HepG2 (cell line): Measurements from ENCODE around the gene ZBTB46. TPM values are rescaled to one million over a fixed set of nuclear protein-coding genes. Genes with fewer than 3 reads are reported as not detected.

Source experiments
- ATAC-seq: fragments of 200-7000 bp; cut with Tn5 transposase; 3 replicates; pipeline ENCODE4 v1.9.1; 2020; ENCODE audit warnings: mild to moderate bottlenecking, moderate library complexity
- BruUV-seq: library from RNA; stranded (reverse); fragments of 400-500 nt; replicated peaks from 2 replicates; lab custom pipeline; 2021; lab: Mats Ljungman, UMichigan
- CTCF ChIA-PET: fragments of 300-600 bp; formaldehyde crosslinking; extraction: SDS; loops from one replicate; lab custom pipeline; 2021; ENCODE audit warnings: low total read pairs, inconsistent platforms, low intra/inter-chr PET ratio; lab: Yijun Ruan, JAX
- POLR2A ChIA-PET: fragments of 350-600 bp; sonication (Branson Sonifier 250); formaldehyde crosslinking; loops from one replicate; lab custom pipeline; 2020; ENCODE audit warnings: antibody characterized with exemption, inconsistent platforms; lab: Yijun Ruan, JAX
- DNase-seq: peaks from one replicate; pipeline ENCODE4 v3.0.0-alpha.2; 2015; ENCODE audit warnings: low spot score
- FAIRE-seq: peaks from 3 replicates; lab custom pipeline; 2011; peaks lifted over from hg19 to GRCh38; lab: Jason Lieb, UNC
- H2AFZ ChIP-seq: one replicate; pipeline ENCODE4 v1.6.1; 2011; ENCODE audit warnings: low read length, inconsistent platforms
- H3K27ac ChIP-seq: fragments of 300-600 bp; 3 replicates; pipeline ENCODE4 v1.8.0; 2011; ENCODE audit warnings: mixed run types, mild to moderate bottlenecking, mixed read lengths, low read length, inconsistent platforms; ENCODE audit not compliant: insufficient read depth; ENCODE audit errors: extremely low read length
- H3K27me3 ChIP-seq, 2 experiments: fragments of 200-600 bp in 1 of 2; 2 replicates in 1 of 2; 3 replicates in 1 of 2; pipeline versions ENCODE4 v1.6.0 to v1.8.0; 2011; ENCODE audit warnings: low read length in 2 of 2, mild to moderate bottlenecking in 2 of 2, moderate library complexity in 2 of 2, inconsistent platforms in 1 of 2; ENCODE audit not compliant: insufficient read depth in 2 of 2, control insufficient read depth in 1 of 2
- H3K36me3 ChIP-seq, 2 experiments: fragments of 200-600 bp in 1 of 2; replicated peaks in 1 of 2; 2 replicates in 1 of 2; 3 replicates in 1 of 2; pipeline versions ENCODE4 v1.5.1 to v1.8.0; 2011; ENCODE audit warnings: low read length in 2 of 2, inconsistent platforms in 1 of 2; ENCODE audit not compliant: insufficient read depth in 2 of 2, control insufficient read depth in 1 of 2
- H3K4me1 ChIP-seq: 2 replicates; pipeline ENCODE4 v1.5.1; 2012; ENCODE audit warnings: low read length, inconsistent platforms; ENCODE audit not compliant: insufficient read depth
- H3K4me2 ChIP-seq: 2 replicates; pipeline ENCODE4 v1.6.0; 2011; ENCODE audit warnings: low read depth, low read length, inconsistent platforms
- H3K4me3 ChIP-seq, 3 experiments: fragments of 200-600 bp in 1 of 3; sonication (generic), shearing (Covaris generic) in 1 of 3; replicated peaks in 1 of 3; 2 replicates each; pipeline ENCODE4 v1.5.1; 2011 to 2016; ENCODE audit warnings: low read length in 3 of 3, inconsistent platforms in 2 of 3, low read depth in 2 of 3, mild to moderate bottlenecking in 2 of 3, control low read depth in 1 of 3, mixed read lengths in 1 of 3; ENCODE audit not compliant: insufficient read depth in 1 of 3
- H3K79me2 ChIP-seq: one replicate; pipeline ENCODE4 v1.6.1; 2011; ENCODE audit warnings: low read length, inconsistent platforms; ENCODE audit not compliant: insufficient read depth
- H3K9ac ChIP-seq: 2 replicates; pipeline ENCODE4 v1.6.0; 2011; ENCODE audit warnings: mild to moderate bottlenecking, low read depth, low read length, inconsistent platforms; ENCODE audit not compliant: insufficient read depth
- H3K9me3 ChIP-seq: 2 replicates; pipeline ENCODE4 v1.5.1; 2012; ENCODE audit warnings: mild to moderate bottlenecking, low read length
- H4K20me1 ChIP-seq: 2 replicates; pipeline ENCODE4 v1.6.0; 2011; ENCODE audit warnings: inconsistent platforms, mild to moderate bottlenecking, low read length, moderate library complexity; ENCODE audit not compliant: insufficient read depth
- ATAD3A ChIP-seq: sonication (generic); formaldehyde crosslinking; IDR thresholded peaks from 2 replicates; pipeline ENCODE4 v1.4.0; 2020; ENCODE audit warnings: missing genetic modification reagents
- DMAP1 ChIP-seq: IDR thresholded peaks from 2 replicates; pipeline ENCODE4 v1.6.1; 2016
- FOXA3 ChIP-seq: IDR thresholded peaks from 2 replicates; pipeline ENCODE4 v1.6.1; 2016; ENCODE audit warnings: missing genetic modification reagents, missing compliant biosample characterization
- IRX3 ChIP-seq: sonication (generic); formaldehyde crosslinking; IDR thresholded peaks from 2 replicates; pipeline ENCODE4 v1.8.1; 2023; ENCODE audit warnings: mild to moderate bottlenecking, low read depth, missing genetic modification reagents, borderline replicate concordance
- JUND ChIP-seq: sonication (generic); formaldehyde crosslinking; IDR thresholded peaks from 2 replicates; pipeline ENCODE4 v1.8.0; 2022; ENCODE audit warnings: mild to moderate bottlenecking, missing genetic modification reagents
- KLF6 ChIP-seq: IDR thresholded peaks from 2 replicates; pipeline ENCODE4 v1.8.0; 2016; ENCODE audit warnings: missing biosample characterization, missing genetic modification reagents
- MEIS2 ChIP-seq: sonication (generic); formaldehyde crosslinking; IDR thresholded peaks from 2 replicates; pipeline ENCODE4 v1.9.0; 2021; ENCODE audit warnings: mild to moderate bottlenecking, missing genetic modification reagents
- STAG1 ChIP-seq: sonication (generic); formaldehyde crosslinking; IDR thresholded peaks from 2 replicates; pipeline ENCODE4 v1.4.0; 2020; ENCODE audit warnings: missing genetic modification reagents
- ZC3H4 ChIP-seq: sonication (generic); formaldehyde crosslinking; IDR thresholded peaks from 2 replicates; pipeline ENCODE4 v1.4.0; 2020; ENCODE audit warnings: missing genetic modification reagents, borderline replicate concordance
- ZFP62 ChIP-seq: sonication (generic); formaldehyde crosslinking; IDR thresholded peaks from 2 replicates; pipeline ENCODE4 v1.4.0; 2020; ENCODE audit warnings: missing genetic modification reagents
- ZMYM4 ChIP-seq: sonication (generic); formaldehyde crosslinking; IDR thresholded peaks from 2 replicates; pipeline ENCODE4 v1.8.1; 2023; ENCODE audit warnings: mild to moderate bottlenecking, missing genetic modification reagents
- ZNF451 ChIP-seq: sonication (generic); formaldehyde crosslinking; IDR thresholded peaks from 2 replicates; pipeline ENCODE4 v1.5.0; 2020; ENCODE audit warnings: mild to moderate bottlenecking, missing genetic modification reagents
- ZNF549 ChIP-seq: sonication (generic); formaldehyde crosslinking; IDR thresholded peaks from 2 replicates; pipeline ENCODE4 v1.5.0; 2020; ENCODE audit warnings: missing genetic modification reagents
- ZNF577 ChIP-seq: sonication (generic); formaldehyde crosslinking; IDR thresholded peaks from 2 replicates; pipeline ENCODE4 v1.4.0; 2020; ENCODE audit warnings: mild to moderate bottlenecking, low read depth, missing genetic modification reagents, borderline replicate concordance
- ZSCAN12 ChIP-seq: sonication (generic); formaldehyde crosslinking; IDR thresholded peaks from 2 replicates; pipeline ENCODE4 v1.9.0; 2021; ENCODE audit warnings: mild to moderate bottlenecking, missing genetic modification reagents
- ZSCAN29 ChIP-seq: sonication (generic); formaldehyde crosslinking; conservative IDR thresholded peaks from 2 replicates; pipeline ENCODE4 v1.4.0; 2020; ENCODE audit warnings: mild to moderate bottlenecking, missing genetic modification reagents
- ZSCAN31 ChIP-seq: sonication (generic); formaldehyde crosslinking; IDR thresholded peaks from 2 replicates; pipeline ENCODE4 v1.5.0; 2020; ENCODE audit warnings: low read depth, mild to moderate bottlenecking, missing genetic modification reagents
- WGBS: methylation state at CpG from one replicate; pipeline ENCODE4 v1.1.6; 2017; ENCODE audit warnings: low lambda C conversion rate; 5-methylcytosine and 5-hydroxymethylcytosine counted together
- in situ Hi-C: cut with HindIII; loops from 2 replicates; pipeline ENCODE4 v1.10.0; 2017; ENCODE audit warnings: low pct_unique_long_range_greater_than_20kb; ENCODE audit not compliant: extremely low pct_ligation_motif_present
- intact Hi-C: fragments of 100-400 bp; cut with micrococcal nuclease; formaldehyde crosslinking; loops from one replicate; pipeline ENCODE4 v1.10.0; 2022; ENCODE audit not compliant: unreplicated experiment
- polyA plus RNA-seq, 8 experiments: library from polyadenylated mRNA; depleted of rRNA in 3 of 8; stranded (reverse) in 7 of 8; unstranded in 1 of 8; fragments of >200 nt; fragmentation: Illumina TruSeq in 4 of 8; extraction: Trizol in 4 of 8; gene quantifications; 2 replicates each; pipeline versions ENCODE4 v1.2.1 to v1.2.3, GENCODE V29; 2011 to 2016; ENCODE audit warnings: low read depth in 4 of 8, missing spikeins in 1 of 8, mixed read lengths in 1 of 8; ENCODE audit not compliant: insufficient read depth in 1 of 8
- total RNA-seq, 5 experiments: library from RNA; depleted of rRNA; stranded (reverse); fragments of >200 nt; fragmentation: Illumina TruSeq; extraction: Trizol; gene quantifications; 2 replicates each; pipeline ENCODE4 v1.2.3, GENCODE V29; 2016; ENCODE audit warnings: low read depth in 1 of 5
- TF ChIP-seq, protein P1 (sequence below): IDR thresholded peaks from 2 replicates; pipeline ENCODE4 v1.6.1; 2018; ENCODE audit warnings: missing genetic modification reagents, mild to moderate bottlenecking, missing compliant biosample characterization
- TF ChIP-seq, protein P2 (sequence below): sonication (generic); formaldehyde crosslinking; IDR thresholded peaks from 2 replicates; pipeline ENCODE4 v1.8.0; 2022; ENCODE audit warnings: missing genetic modification reagents, mild to moderate bottlenecking, moderate library complexity, borderline replicate concordance
- TF ChIP-seq, protein P3 (sequence below): sonication (generic); formaldehyde crosslinking; IDR thresholded peaks from 2 replicates; pipeline ENCODE4 v1.8.1; 2022; ENCODE audit warnings: low read depth, mild to moderate bottlenecking, missing genetic modification reagents

Gene ZBTB46
- total and polyA plus RNA-seq, 2 of the 13 experiments (the other 11 are each of a cell fraction or from before 2014, with no cell fraction given): 1.6 to 13.5 TPM

DNA sequence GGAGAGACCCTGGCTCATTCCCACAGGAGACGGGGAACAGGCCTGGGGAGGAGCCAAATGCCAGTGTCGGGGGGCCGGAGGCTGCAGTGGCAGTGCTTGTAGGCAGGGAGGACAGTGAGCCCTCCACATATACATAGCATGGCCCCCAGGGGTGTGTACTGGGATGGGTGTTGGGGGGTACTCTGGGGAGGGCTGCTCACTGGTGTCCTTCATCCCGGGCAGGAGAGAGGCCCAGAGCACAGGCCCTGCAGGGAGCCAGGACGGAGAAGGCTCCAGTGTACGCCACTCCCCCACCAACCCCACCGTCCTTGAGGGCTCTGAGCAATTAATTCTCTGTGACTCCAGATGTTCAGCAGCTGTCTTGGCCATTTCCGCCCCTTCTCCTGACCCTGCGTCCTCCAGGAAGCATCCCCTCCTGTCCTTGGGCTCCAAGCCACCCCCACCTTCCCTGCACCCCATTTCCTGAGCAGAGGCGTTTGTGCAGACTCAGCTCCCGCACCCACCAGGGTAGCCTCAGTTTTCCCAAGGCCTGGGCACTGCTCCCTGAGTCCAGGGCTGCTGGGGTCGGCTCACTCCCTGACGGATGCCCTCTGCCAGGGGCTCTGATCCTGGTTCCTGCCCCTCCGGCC lies 26.8 kb upstream of the ZBTB46 start:
- peak overlapping the region; percentile 60 for H3K9ac ChIP-seq
- ChIA-PET POLR2A (interaction anchor here (0.7 to 1.8 kb wide), 11 partner anchors 10 to 196 kb away, joined by 3 to 15 read pairs (median 4); partner anchors contain the start of genes PRPF6 and SLC2A4RG), CTCF (interaction anchor here (1.3 to 1.4 kb wide), 2 partner anchors 72 to 151 kb away, joined by 4 to 5 read pairs; no protein-coding TSS in a partner anchor)
- peak overlapping the region; percentile 47 for H3K27ac ChIP-seq
- intact Hi-C loops: no loop called here
- BruUV-seq: no TSS peak
- peaks cover 3 to 11% of the 10 kb centered on the region in 2 experiments; a peak in 4 of 5 replicates for H3K27me3 ChIP-seq
- no peaks in the 10 kb centered on the region for H3K79me2 ChIP-seq
- peaks cover 62% of the 10 kb centered on the region for H3K4me1 ChIP-seq
- peak; percentile 21 for FAIRE-seq
- peaks cover 0 to 2% of the 10 kb centered on the region in 2 experiments; a peak in 1 of 5 replicates for H3K36me3 ChIP-seq
- ATAC-seq: peak; percentile 40
- in situ Hi-C loops: loop anchor here (5.0 kb wide), 3 partner anchors 36 to 151 kb away; partner anchors contain the start of genes ARFRP1 and ZGPAT
- DNase-seq: no peak
- no peak overlapping the region for H2AFZ ChIP-seq
- WGBS: 13% methylated on average over 14 of the region's 14 CpGs
- peak overlapping the region; percentile 87 for H3K4me2 ChIP-seq
- H4K20me1 ChIP-seq: no peaks in the 10 kb centered on the region
- H3K9me3 ChIP-seq: no peaks in the 10 kb centered on the region
- H3K4me3 ChIP-seq: peak overlapping the region; percentile 42 to 65 (median 46)
- TF ChIP-seq ZC3H4 (CRISPR knock-in tag) (no peak; the same call in 1 of the 2 replicates), ZNF577 (CRISPR knock-in tag) (no peak), ZSCAN31 (CRISPR knock-in tag) (no peak), IRX3 (CRISPR knock-in tag) (peak; percentile 82; the same call in 1 of the 2 replicates), ZNF451 (0 out of 2 replicates have a peak, but pooled peaks have one; percentile 18), ZNF549 (CRISPR knock-in tag) (no peak), DMAP1 (no peak), ZSCAN12 (CRISPR knock-in tag) (no peak), ZSCAN29 (no peak), FOXA3 (CRISPR knock-in tag) (no peak), ZFP62 (CRISPR knock-in tag) (no peak), ATAD3A (CRISPR knock-in tag) (no peak; the same call in 1 of the 2 replicates), KLF6 (no peak), MEIS2 (CRISPR knock-in tag) (no peak), STAG1 (CRISPR knock-in tag) (no peak), JUND (CRISPR knock-in tag) (no peak), ZMYM4 (CRISPR knock-in tag) (no peak)
- TF ChIP-seq, protein P1, sequence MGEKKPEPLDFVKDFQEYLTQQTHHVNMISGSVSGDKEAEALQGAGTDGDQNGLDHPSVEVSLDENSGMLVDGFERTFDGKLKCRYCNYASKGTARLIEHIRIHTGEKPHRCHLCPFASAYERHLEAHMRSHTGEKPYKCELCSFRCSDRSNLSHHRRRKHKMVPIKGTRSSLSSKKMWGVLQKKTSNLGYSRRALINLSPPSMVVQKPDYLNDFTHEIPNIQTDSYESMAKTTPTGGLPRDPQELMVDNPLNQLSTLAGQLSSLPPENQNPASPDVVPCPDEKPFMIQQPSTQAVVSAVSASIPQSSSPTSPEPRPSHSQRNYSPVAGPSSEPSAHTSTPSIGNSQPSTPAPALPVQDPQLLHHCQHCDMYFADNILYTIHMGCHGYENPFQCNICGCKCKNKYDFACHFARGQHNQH (CRISPR knock-in tag): no peak
- TF ChIP-seq, protein P2, sequence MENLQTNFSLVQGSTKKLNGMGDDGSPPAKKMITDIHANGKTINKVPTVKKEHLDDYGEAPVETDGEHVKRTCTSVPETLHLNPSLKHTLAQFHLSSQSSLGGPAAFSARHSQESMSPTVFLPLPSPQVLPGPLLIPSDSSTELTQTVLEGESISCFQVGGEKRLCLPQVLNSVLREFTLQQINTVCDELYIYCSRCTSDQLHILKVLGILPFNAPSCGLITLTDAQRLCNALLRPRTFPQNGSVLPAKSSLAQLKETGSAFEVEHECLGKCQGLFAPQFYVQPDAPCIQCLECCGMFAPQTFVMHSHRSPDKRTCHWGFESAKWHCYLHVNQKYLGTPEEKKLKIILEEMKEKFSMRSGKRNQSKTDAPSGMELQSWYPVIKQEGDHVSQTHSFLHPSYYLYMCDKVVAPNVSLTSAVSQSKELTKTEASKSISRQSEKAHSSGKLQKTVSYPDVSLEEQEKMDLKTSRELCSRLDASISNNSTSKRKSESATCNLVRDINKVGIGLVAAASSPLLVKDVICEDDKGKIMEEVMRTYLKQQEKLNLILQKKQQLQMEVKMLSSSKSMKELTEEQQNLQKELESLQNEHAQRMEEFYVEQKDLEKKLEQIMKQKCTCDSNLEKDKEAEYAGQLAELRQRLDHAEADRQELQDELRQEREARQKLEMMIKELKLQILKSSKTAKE (CRISPR knock-in tag): no peak
- TF ChIP-seq, protein P3, sequence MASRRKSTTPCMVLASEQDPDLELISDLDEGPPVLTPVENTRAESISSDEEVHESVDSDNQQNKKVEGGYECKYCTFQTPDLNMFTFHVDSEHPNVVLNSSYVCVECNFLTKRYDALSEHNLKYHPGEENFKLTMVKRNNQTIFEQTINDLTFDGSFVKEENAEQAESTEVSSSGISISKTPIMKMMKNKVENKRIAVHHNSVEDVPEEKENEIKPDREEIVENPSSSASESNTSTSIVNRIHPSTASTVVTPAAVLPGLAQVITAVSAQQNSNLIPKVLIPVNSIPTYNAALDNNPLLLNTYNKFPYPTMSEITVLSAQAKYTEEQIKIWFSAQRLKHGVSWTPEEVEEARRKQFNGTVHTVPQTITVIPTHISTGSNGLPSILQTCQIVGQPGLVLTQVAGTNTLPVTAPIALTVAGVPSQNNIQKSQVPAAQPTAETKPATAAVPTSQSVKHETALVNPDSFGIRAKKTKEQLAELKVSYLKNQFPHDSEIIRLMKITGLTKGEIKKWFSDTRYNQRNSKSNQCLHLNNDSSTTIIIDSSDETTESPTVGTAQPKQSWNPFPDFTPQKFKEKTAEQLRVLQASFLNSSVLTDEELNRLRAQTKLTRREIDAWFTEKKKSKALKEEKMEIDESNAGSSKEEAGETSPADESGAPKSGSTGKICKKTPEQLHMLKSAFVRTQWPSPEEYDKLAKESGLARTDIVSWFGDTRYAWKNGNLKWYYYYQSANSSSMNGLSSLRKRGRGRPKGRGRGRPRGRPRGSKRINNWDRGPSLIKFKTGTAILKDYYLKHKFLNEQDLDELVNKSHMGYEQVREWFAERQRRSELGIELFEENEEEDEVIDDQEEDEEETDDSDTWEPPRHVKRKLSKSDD (CRISPR knock-in tag): no peak
